ENCODE data around the gene MTFR1L. TPM values are rescaled to one million over a fixed set of nuclear protein-coding genes. Genes with fewer than 3 reads are reported as not detected.

The MTFR1L gene
- total RNA-seq, 1 experiment from 2014 or later: 32.5 TPM

GRCh38 chr1:25773441-25774125 lies 46.2 kb upstream of the MTFR1L start:
- Histone ChIP-seq H3K79me2 (ENCODE audit: insufficient read depth, low read length) (no peaks in the 10 kb centered on the region), H2BK20ac (ENCODE audit: low read depth, low read length, poor library complexity, severe bottlenecking) (no peak overlapping the region), H3K23me2 (ENCODE audit: insufficient read length, low read depth, low read length, poor library complexity, severe bottlenecking) (no peaks in the 10 kb centered on the region), H4K5ac (ENCODE audit: insufficient read length, low read depth, low read length) (no peak overlapping the region), H3K23ac (ENCODE audit: insufficient read length, low read depth, low read length) (no peak overlapping the region), H3K27ac (ENCODE audit: insufficient read length, low read depth, low read length) (no peak overlapping the region), H3K79me1 (ENCODE audit: insufficient read depth, low read depth, low read length, poor library complexity, severe bottlenecking) (no peaks in the 10 kb centered on the region), H3T11ph (ENCODE audit: low read length) (no peak overlapping the region), H4K20me1 (ENCODE audit: control insufficient read depth, insufficient read depth, insufficient read length) (no peaks in the 10 kb centered on the region), H3K18ac (ENCODE audit: insufficient read length, low read depth, low read length) (no peak overlapping the region), H3K9ac (ENCODE audit: extremely low read depth, insufficient read length, low read length) (no peak overlapping the region), H2AK5ac (ENCODE audit: insufficient read length, low read length) (no peak overlapping the region), H2BK15ac (ENCODE audit: low read depth, low read length) (no peak overlapping the region), H4K8ac (replicated peaks; ENCODE audit: insufficient read length, low read depth, low read length) (no peak overlapping the region), H3K4ac (ENCODE audit: low read depth, low read length) (no peak overlapping the region), H3K9me3 (ENCODE audit: control insufficient read depth, low read depth, low read length) (no peaks in the 10 kb centered on the region), H3K56ac (ENCODE audit: insufficient read length, low read depth, low read length) (no peak overlapping the region), H2BK120ac (ENCODE audit: low read depth, low read length, poor library complexity, severe bottlenecking) (no peak overlapping the region), H2BK12ac (ENCODE audit: insufficient read length, low read depth, low read length) (no peak overlapping the region), H2BK5ac (ENCODE audit: insufficient read length, low read length) (no peak overlapping the region), H3K4me1 (ENCODE audit: insufficient read depth, low read length) (no peaks in the 10 kb centered on the region), H3K14ac (ENCODE audit: insufficient read depth, low read length) (no peak overlapping the region), H4K91ac (ENCODE audit: insufficient read length, low read depth, low read length) (no peak overlapping the region), H3K27me3 (ENCODE audit: insufficient read depth, low read length) (no peaks in the 10 kb centered on the region), H3K4me2 (ENCODE audit: insufficient read depth, insufficient read length, low read length) (no peak overlapping the region), H2AFZ (ENCODE audit: low read length) (no peak overlapping the region)
- no peaks in the 10 kb centered on the region for H3K27me3 Mint-ChIP-seq (ENCODE audit: low read depth)
- H3K27ac Mint-ChIP-seq: peak overlapping the region in 1 of 3 experiments; percentile 10; a peak in 2 of 7 replicates
- H3K4me1 Mint-ChIP-seq: peaks cover 35 to 45% of the 10 kb centered on the region in 2 experiments
- no peaks in the 10 kb centered on the region for H3K9me3 Mint-ChIP-seq
- WGBS (ENCODE audit: extremely low coverage, insufficient read length, low lambda C conversion rate): no CpG with 5 or more reads among the region's 4 CpGs
- peaks cover 0 to 2% (median 0%) of the 10 kb centered on the region in 3 experiments; a peak in 3 of 7 replicates for H3K36me3 Mint-ChIP-seq (ENCODE audit: insufficient read depth in 1 of 3, low read depth in 3 of 3)
- no peak for TF ChIP-seq CTCF (conservative IDR thresholded peaks at IDR 0.05)
- DNase-seq: no peak
- H3K4me3 Mint-ChIP-seq: no peak overlapping the region
